ENCODE data around the gene ZNF816.
"Not testable (repeated sequence)": the region's sequence is repeated elsewhere in the genome, so short reads cannot be mapped to it uniquely, and the experiment has no call there.

The ZNF816 gene

DNA sequence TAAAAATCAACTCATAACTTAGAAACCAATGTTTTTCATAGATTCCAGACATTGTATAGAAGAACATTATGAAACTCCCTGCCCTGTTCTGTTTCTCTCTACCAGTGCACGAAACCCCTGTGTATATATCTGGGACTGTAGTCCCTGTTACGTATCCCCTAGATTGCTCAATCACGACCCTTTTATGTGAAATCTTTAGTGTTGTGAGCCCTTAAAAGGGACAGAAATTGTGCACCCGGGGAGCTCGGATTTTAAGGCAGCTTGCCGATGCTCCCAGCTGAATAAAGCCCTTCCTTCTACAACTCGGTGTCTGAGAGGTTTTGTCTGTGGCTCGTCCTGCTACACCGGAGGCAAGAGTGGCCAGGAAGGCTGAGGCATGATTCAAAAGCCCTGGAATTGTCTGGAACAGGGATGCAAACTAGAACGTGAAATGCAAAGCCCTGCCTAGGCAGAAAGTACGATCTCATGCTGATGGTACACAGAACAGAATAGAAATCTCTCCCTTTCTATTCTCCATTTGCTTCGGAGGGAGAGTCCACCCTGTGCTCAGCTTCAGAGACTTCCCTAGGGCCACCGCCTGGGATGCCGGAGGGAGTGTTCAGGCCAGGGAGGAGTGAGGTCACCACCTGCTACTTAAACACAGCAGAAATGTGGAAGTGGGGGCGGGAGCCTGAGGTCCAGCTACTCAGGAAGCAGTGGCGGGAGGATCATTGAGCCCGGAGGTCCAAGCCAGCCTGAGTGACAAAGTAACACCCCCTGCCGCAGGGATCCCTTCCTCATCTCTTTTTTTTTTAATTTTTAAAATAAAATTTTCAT, 38.7 kb downstream of the ZNF816 start:
- DNase-seq: no peak

DNA sequence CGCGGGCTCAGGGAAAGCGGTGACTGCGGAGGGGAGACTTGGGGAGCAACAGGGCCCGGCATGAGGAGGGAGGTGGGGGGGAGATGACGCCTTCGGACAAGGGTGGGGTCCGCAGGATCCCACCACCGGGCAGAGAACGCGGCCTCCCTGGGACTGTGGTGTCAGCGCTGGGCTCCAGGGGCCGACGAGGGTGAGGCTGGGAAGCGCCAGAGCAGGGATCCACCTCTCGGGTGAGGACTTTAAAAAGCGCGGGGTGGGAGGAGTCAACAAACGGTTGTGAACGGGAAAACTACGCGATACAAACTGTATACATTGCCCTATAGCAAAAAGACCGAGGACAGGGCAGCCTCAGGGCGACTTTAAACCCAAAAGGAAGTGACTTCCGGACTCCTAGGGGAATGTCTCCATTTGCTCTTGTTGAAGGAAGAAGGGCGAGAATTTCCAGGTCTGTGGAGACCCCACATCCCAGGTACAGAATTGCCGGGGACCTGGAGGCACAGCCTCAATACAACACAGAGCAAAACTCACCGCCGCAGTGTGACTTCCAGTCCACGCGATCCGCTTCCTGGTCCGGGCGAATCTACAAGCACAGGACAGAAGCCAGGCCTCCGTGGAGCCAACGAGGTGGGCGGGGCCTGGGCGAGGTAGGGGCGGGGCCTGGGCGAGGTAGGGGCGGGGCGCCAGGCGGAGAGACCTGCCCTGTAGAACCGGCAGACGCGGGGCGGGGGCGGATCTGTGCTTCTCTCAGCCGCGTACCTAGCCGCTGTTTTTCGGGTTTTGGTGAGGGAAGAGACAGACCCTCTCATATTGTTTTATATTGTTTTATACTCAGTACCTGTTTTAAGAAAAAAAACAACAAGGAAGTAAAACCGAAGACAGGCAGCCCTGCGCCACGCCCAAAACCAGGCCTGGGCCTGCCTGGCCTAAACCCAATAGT, 39.6 kb downstream of the ZNF816 start, which contains the start of gene ZNF888:
Gene ZNF888 (minus strand): TSS at position 588 of the 937 bp plus-strand sequence. CDS start 5,555 bp downstream, outside the sequence.
- DNase-seq: peak; percentile 78

DNA sequence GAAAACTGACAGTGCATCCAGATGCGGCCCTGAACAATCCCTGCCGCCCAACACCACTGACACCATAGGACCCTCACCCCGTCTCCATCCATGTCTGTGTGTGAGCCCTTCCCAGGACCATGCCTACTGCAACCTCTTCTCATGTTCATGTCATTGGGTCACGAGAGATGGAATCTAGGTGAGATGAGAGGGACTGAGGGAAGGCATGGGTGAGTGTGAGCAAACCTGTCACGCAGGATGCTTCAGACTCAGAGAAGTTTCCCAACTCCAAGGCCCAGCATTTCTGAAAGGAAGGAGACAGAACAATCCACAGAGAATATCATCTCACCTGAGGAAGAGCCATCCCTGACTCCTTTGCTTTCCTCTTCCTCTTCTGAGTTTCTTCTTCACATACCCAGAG, 45.1 kb downstream of the ZNF816 start:
- DNase-seq: no peak

DNA sequence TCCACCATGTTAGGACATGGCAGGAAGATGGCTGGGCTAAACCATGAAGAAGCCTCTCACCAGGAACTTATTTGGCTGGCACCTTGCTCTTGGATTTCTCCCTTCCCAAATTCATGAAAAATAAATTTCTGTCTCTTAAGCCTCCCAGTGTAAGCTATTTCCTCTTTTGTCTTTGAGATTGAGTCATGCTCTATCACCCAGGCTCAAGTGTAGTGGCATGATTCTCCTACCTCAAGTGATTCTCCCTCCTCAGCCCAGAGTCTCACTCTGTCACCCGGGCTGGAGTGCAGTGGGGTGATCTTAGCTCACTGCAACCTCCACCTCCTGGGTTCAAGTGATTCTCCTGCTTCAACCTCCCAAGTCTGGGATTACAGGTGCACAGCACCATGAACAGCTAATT, 52.0 kb downstream of the ZNF816 start:
- no peak for DNase-seq

DNA sequence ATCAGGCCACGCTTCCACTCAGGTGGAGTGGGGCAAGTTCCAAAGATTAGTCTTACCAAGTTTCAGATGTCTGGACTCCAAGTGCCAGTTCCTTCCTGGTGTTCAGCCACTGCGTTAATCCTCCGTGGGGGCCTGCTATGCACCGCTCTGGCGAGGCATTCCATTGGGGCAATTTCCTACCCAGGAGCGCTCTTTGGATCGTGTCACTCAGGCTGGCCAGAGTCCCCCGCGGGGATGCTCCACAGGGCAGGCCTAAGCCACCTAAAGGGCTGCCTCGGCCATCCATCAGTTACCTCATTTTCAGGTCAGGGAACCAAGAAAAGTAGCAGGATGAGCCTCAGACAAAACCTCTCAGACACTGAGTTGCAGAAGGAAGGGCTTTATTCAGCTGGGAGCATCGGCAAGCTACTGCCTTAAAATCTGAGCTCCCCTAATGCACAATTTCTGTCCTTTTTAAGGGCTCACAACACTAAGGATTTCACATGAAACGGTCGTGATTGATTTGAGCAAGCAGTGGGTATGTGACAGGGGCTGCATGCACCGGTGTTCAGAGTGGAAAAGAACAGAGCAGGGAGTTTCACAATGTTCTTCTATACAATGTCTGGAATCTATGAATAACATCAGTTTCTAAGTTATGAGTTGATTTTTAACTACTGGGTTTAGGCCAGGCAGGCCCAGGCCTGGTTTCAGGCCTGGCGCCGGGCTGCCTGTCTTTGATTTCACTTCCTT, 58.5 kb downstream of the ZNF816 start:
- DNase-seq: not testable (repeated sequence)

DNA sequence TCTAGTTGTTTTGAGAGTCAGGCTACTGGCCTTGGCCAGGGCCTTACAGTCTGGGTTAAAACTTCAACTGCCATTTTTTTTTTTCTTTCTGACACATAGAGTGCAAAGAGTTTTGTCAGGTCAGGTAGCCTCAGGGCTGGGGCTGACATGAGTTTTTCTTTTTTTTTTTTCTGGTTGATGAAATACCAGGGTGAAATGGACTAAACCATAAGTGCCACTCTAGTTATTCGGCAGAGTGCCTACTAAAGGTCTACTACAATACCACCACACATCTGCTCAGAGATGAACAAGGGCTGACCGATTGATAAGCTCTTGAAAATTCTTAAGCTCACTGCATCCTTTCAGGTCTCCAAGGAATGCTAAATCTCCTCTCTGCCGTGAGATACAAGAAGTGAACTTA, 60.8 kb downstream of the ZNF816 start:
- DNase-seq: no peak

Measured in T1000 (cell line).